HUES48 (cell line): ENCODE measurements around the gene SLC28A1.
"Not testable (repeated sequence)": the region's sequence is repeated elsewhere in the genome, so short reads cannot be mapped to it uniquely, and the experiment has no call there.

Source experiments
- H3K27ac ChIP-seq: one replicate; pipeline ENCODE4 v1.7.0; 2013; ENCODE audit warnings: low read depth, low read length, inconsistent platforms
- H3K27me3 ChIP-seq: 2 replicates; pipeline ENCODE4 v1.6.1; 2013; ENCODE audit warnings: mild to moderate bottlenecking, low read length; ENCODE audit not compliant: control insufficient read depth, insufficient read depth
- H3K36me3 ChIP-seq: 2 replicates; pipeline ENCODE4 v1.6.1; 2013; ENCODE audit warnings: low read length; ENCODE audit not compliant: control insufficient read depth, insufficient read depth
- H3K4me1 ChIP-seq: 2 replicates; pipeline ENCODE4 v1.6.1; 2013; ENCODE audit warnings: mild to moderate bottlenecking, low read length; ENCODE audit not compliant: control insufficient read depth, insufficient read depth
- H3K4me3 ChIP-seq: 2 replicates; pipeline ENCODE4 v1.5.1; 2013; ENCODE audit warnings: mild to moderate bottlenecking, low read depth, low read length
- H3K9ac ChIP-seq: 2 replicates; pipeline ENCODE4 v1.6.1; 2013; ENCODE audit warnings: mild to moderate bottlenecking, low read depth, low read length, moderate library complexity
- H3K9me3 ChIP-seq: 2 replicates; pipeline ENCODE4 v1.6.1; 2013; ENCODE audit warnings: low read length; ENCODE audit not compliant: control insufficient read depth, insufficient read depth

The SLC28A1 gene

GRCh38 chr15:84976746-84977345 is 92.4 kb downstream of the SLC28A1 start:
- Histone ChIP-seq H3K4me3 (no peak overlapping the region), H3K4me1 (peaks cover 12% of the 10 kb centered on the region), H3K27me3 (peaks cover 21% of the 10 kb centered on the region), H3K9me3 (no peaks in the 10 kb centered on the region), H3K9ac (no peak overlapping the region), H3K27ac (no peak overlapping the region), H3K36me3 (no peaks in the 10 kb centered on the region)

- peaks cover 49% of the 10 kb centered on the region for H3K27me3 ChIP-seq
Measured at GRCh38 chr15:84979651-84980050, 95.2 kb downstream of the SLC28A1 start.

GRCh38 chr15:84980196-84981053 is 96.0 kb downstream of the SLC28A1 start:
- peak overlapping the region; percentile 80 for H3K4me3 ChIP-seq
- H3K27me3 ChIP-seq = peaks cover 52% of the 10 kb centered on the region
- no peaks in the 10 kb centered on the region for H3K9me3 ChIP-seq
- peaks cover 20% of the 10 kb centered on the region; the same call in 1 of the 2 replicates for H3K4me1 ChIP-seq
- H3K36me3 ChIP-seq = no peaks in the 10 kb centered on the region
- peak overlapping the region; percentile 30; the same call in 1 of the 2 replicates for H3K9ac ChIP-seq
- H3K27ac ChIP-seq = peak overlapping the region; percentile 75

More at GRCh38 chr15:84979651-84980050, 95.2 kb downstream of the SLC28A1 start:
- Histone ChIP-seq H3K9ac (no peak overlapping the region), H3K4me3 (peak overlapping the region; percentile 80), H3K36me3 (no peaks in the 10 kb centered on the region), H3K9me3 (no peaks in the 10 kb centered on the region), H3K27ac (no peak overlapping the region), H3K4me1 (peaks cover 20% of the 10 kb centered on the region; the same call in 1 of the 2 replicates)

- 0 out of 2 replicates have a peak overlapping the region, but pooled peaks have one; percentile 30 for H3K9ac ChIP-seq
- no peaks in the 10 kb centered on the region for H3K36me3 ChIP-seq
- peak overlapping the region; percentile 75 for H3K27ac ChIP-seq
- peak overlapping the region; percentile 80 for H3K4me3 ChIP-seq
- H3K4me1 ChIP-seq = peaks cover 20% of the 10 kb centered on the region; the same call in 1 of the 2 replicates
- peaks cover 52% of the 10 kb centered on the region for H3K27me3 ChIP-seq
- no peaks in the 10 kb centered on the region for H3K9me3 ChIP-seq
Measured at GRCh38 chr15:84981054-84981710, 96.7 kb downstream of the SLC28A1 start.

- no peaks in the 10 kb centered on the region for H3K36me3 ChIP-seq
- H3K27me3 ChIP-seq = peaks cover 52% of the 10 kb centered on the region
- no peaks in the 10 kb centered on the region for H3K9me3 ChIP-seq
- peaks cover 20% of the 10 kb centered on the region; the same call in 1 of the 2 replicates for H3K4me1 ChIP-seq
- peak within 1 kb of the TSS; percentile 30; the same call in 1 of the 2 replicates for H3K9ac ChIP-seq
- H3K4me3 ChIP-seq = peak within 1 kb of the TSS; percentile 80
- H3K27ac ChIP-seq = peak within 1 kb of the TSS; percentile 75
Measured at GRCh38 chr15:84981711-84982300, 97.3 kb downstream of the SLC28A1 start, which contains the start of gene PDE8A. TSS of gene PDE8A (plus strand) at chr15:84981856. CDS start at chr15:84982163, 307 bp downstream.

GRCh38 chr15:84982301-84982920 is 97.9 kb downstream of the SLC28A1 start:
- Histone ChIP-seq H3K4me3 (peak overlapping the region; percentile 80), H3K9me3 (no peaks in the 10 kb centered on the region), H3K27ac (no peak overlapping the region), H3K9ac (no peak overlapping the region), H3K27me3 (peaks cover 52% of the 10 kb centered on the region), H3K4me1 (peaks cover 20% of the 10 kb centered on the region; the same call in 1 of the 2 replicates), H3K36me3 (no peaks in the 10 kb centered on the region)

- no peak overlapping the region for H3K9ac ChIP-seq
- H3K4me1 ChIP-seq = peaks cover 20% of the 10 kb centered on the region; the same call in 1 of the 2 replicates
- H3K4me3 ChIP-seq = peak overlapping the region; percentile 80; the same call in 1 of the 2 replicates
- no peaks in the 10 kb centered on the region for H3K9me3 ChIP-seq
- no peak overlapping the region for H3K27ac ChIP-seq
- H3K36me3 ChIP-seq = no peaks in the 10 kb centered on the region
- H3K27me3 ChIP-seq = peaks cover 51% of the 10 kb centered on the region
Measured at GRCh38 chr15:84983294-84983693, 98.8 kb downstream of the SLC28A1 start.

GRCh38 chr15:84983711-84984110 is 99.2 kb downstream of the SLC28A1 start:
- peaks cover 20% of the 10 kb centered on the region; the same call in 1 of the 2 replicates for H3K4me1 ChIP-seq
- no peak overlapping the region for H3K4me3 ChIP-seq
- H3K9ac ChIP-seq = no peak overlapping the region
- no peaks in the 10 kb centered on the region for H3K36me3 ChIP-seq
- H3K27ac ChIP-seq = no peak overlapping the region
- H3K27me3 ChIP-seq = peaks cover 47% of the 10 kb centered on the region
- no peaks in the 10 kb centered on the region for H3K9me3 ChIP-seq

GRCh38 chr15:84985158-84985557 is 100.7 kb downstream of the SLC28A1 start:
- peaks cover 11% of the 10 kb centered on the region; the same call in 1 of the 2 replicates for H3K4me1 ChIP-seq
- peaks cover 34% of the 10 kb centered on the region for H3K27me3 ChIP-seq
- H3K36me3 ChIP-seq = no peaks in the 10 kb centered on the region
- no peak overlapping the region for H3K9ac ChIP-seq
- no peak overlapping the region for H3K27ac ChIP-seq
- H3K4me3 ChIP-seq = no peak overlapping the region
- no peaks in the 10 kb centered on the region for H3K9me3 ChIP-seq

GRCh38 chr15:84987351-84987750 is 102.9 kb downstream of the SLC28A1 start:
- Histone ChIP-seq H3K4me1 (peaks cover 11% of the 10 kb centered on the region; the same call in 1 of the 2 replicates), H3K27me3 (peaks cover 26% of the 10 kb centered on the region)
- not testable (repeated sequence) for H3K36me3 ChIP-seq, H3K9me3 ChIP-seq, H3K9ac ChIP-seq, H3K27ac ChIP-seq, H3K4me3 ChIP-seq
